Stimulated activated naive B cell treated with anti-CD40 and anti-IgM and Interleukin-4, amounts not matched to agents 10 μg/mL and 1 μg/mL and 100 μg/mL, for 72 hours (primary cell): Measurements from ENCODE around the gene NPIPA1.
"Not testable (repeated sequence)": the region's sequence is repeated elsewhere in the genome, so short reads cannot be mapped to it uniquely, and the experiment has no call there.

Experiments used
- ATAC-seq, 2 donors: fragments of 150-1000 bp; cut with Tn5 transposase; replicated peaks; 2 replicates each; pipeline ENCODE4 v1.10.0; 2021; ENCODE audit warnings: moderate library complexity in 1 of 2
- DNase-seq: peaks from one replicate; pipeline ENCODE4 v3.0.0; 2021
- H3K27ac Mint-ChIP-seq: one replicate; pipeline ENCODE4 v1.8.0; 2022; ENCODE audit warnings: mild to moderate bottlenecking, mixed read lengths
- H3K27me3 Mint-ChIP-seq, 2 donors: one replicate each; pipeline ENCODE4 v1.8.0; 2022; ENCODE audit warnings: mixed read lengths in 2 of 2
- H3K36me3 Mint-ChIP-seq, 2 donors: one replicate each; pipeline ENCODE4 v1.8.0; 2022; ENCODE audit warnings: mixed read lengths in 2 of 2, mild to moderate bottlenecking in 1 of 2
- H3K4me1 Mint-ChIP-seq, 2 donors: one replicate each; pipeline ENCODE4 v1.8.0; 2022; ENCODE audit warnings: mixed read lengths in 2 of 2, mild to moderate bottlenecking in 1 of 2
- H3K4me3 Mint-ChIP-seq, 2 donors: one replicate each; pipeline ENCODE4 v1.8.0; 2022; ENCODE audit warnings: mild to moderate bottlenecking in 2 of 2, mixed read lengths in 2 of 2, moderate library complexity in 1 of 2
- H3K9me3 Mint-ChIP-seq, 2 donors: one replicate each; pipeline ENCODE4 v1.8.0; 2022; ENCODE audit warnings: mixed read lengths in 2 of 2, mild to moderate bottlenecking in 1 of 2

The NPIPA1 gene

GRCh38 chr16:14978908-14979307 is 41.7 kb downstream of the NPIPA1 start:
- not testable (repeated sequence) for H3K27me3 Mint-ChIP-seq, H3K27ac Mint-ChIP-seq, H3K36me3 Mint-ChIP-seq, H3K9me3 Mint-ChIP-seq, ATAC-seq, DNase-seq, H3K4me3 Mint-ChIP-seq
- H3K4me1 Mint-ChIP-seq, result peaks cover 21 to 41% of the 10 kb centered on the region in 2 donors

GRCh38 chr16:14981234-14981633 is 44.0 kb downstream of the NPIPA1 start:
- not testable (repeated sequence) for H3K27ac Mint-ChIP-seq, H3K9me3 Mint-ChIP-seq, ATAC-seq, H3K27me3 Mint-ChIP-seq, DNase-seq, H3K4me3 Mint-ChIP-seq
- Mint-ChIP-seq H3K4me1 (peaks cover 20 to 35% of the 10 kb centered on the region in 2 donors), H3K36me3 (peaks cover 9 to 25% of the 10 kb centered on the region in 2 donors)

- not testable (repeated sequence) for H3K27ac Mint-ChIP-seq, DNase-seq, H3K9me3 Mint-ChIP-seq, H3K27me3 Mint-ChIP-seq, H3K4me3 Mint-ChIP-seq, ATAC-seq
- peaks cover 16 to 23% of the 10 kb centered on the region in 2 donors for H3K4me1 Mint-ChIP-seq
- peaks cover 11 to 33% of the 10 kb centered on the region in 2 donors for H3K36me3 Mint-ChIP-seq
Measured at GRCh38 chr16:14982521-14982920, 45.3 kb downstream of the NPIPA1 start.

GRCh38 chr16:14988092-14988491 is 50.8 kb downstream of the NPIPA1 start:
- ATAC-seq, DNase-seq, H3K27me3 Mint-ChIP-seq: not testable (repeated sequence)

GRCh38 chr16:14988661-14989191 is 51.5 kb downstream of the NPIPA1 start:
- peaks cover 24 to 28% of the 10 kb centered on the region in 2 donors for H3K4me1 Mint-ChIP-seq
- DNase-seq, H3K27me3 Mint-ChIP-seq, H3K9me3 Mint-ChIP-seq: not testable (repeated sequence)
- peak overlapping the region; percentile 44 to 60 for H3K4me3 Mint-ChIP-seq
- peak; percentile 72 to 73 for ATAC-seq
- peak overlapping the region; percentile 70 for H3K27ac Mint-ChIP-seq
- H3K36me3 Mint-ChIP-seq, result peaks cover 37 to 68% of the 10 kb centered on the region in 2 donors

More at GRCh38 chr16:14988092-14988491, 50.8 kb downstream of the NPIPA1 start:
- peak overlapping the region; percentile 53 for H3K27ac Mint-ChIP-seq
- H3K4me3 Mint-ChIP-seq, H3K9me3 Mint-ChIP-seq: not testable (repeated sequence)
- peaks cover 22 to 28% of the 10 kb centered on the region in 2 donors for H3K4me1 Mint-ChIP-seq
- H3K36me3 Mint-ChIP-seq, result peaks cover 34 to 65% of the 10 kb centered on the region in 2 donors

- DNase-seq, H3K27ac Mint-ChIP-seq, H3K9me3 Mint-ChIP-seq, H3K27me3 Mint-ChIP-seq: not testable (repeated sequence)
- H3K36me3 Mint-ChIP-seq, result peaks cover 45 to 70% of the 10 kb centered on the region in 2 donors
- peak; percentile 90 to 91 for ATAC-seq
- peaks cover 25 to 32% of the 10 kb centered on the region in 2 donors for H3K4me1 Mint-ChIP-seq
- H3K4me3 Mint-ChIP-seq, result peak overlapping the region; percentile 63 to 78
Measured at GRCh38 chr16:14989291-14990281, 52.3 kb downstream of the NPIPA1 start.

GRCh38 chr16:14993277-14994151 is 56.3 kb downstream of the NPIPA1 start:
- DNase-seq, ATAC-seq, H3K9me3 Mint-ChIP-seq, H3K4me3 Mint-ChIP-seq, H3K27ac Mint-ChIP-seq, H3K27me3 Mint-ChIP-seq: not testable (repeated sequence)
- peaks cover 26 to 35% of the 10 kb centered on the region in 2 donors for H3K4me1 Mint-ChIP-seq
- H3K36me3 Mint-ChIP-seq, result peaks cover 31 to 46% of the 10 kb centered on the region in 2 donors

- DNase-seq, H3K4me3 Mint-ChIP-seq, H3K27ac Mint-ChIP-seq, H3K27me3 Mint-ChIP-seq, ATAC-seq, H3K9me3 Mint-ChIP-seq: not testable (repeated sequence)
- H3K4me1 Mint-ChIP-seq, result peaks cover 18 to 19% of the 10 kb centered on the region in 2 donors
- peaks cover 23 to 44% of the 10 kb centered on the region in 2 donors for H3K36me3 Mint-ChIP-seq
Measured at GRCh38 chr16:14996702-14997101, 59.5 kb downstream of the NPIPA1 start.

- not testable (repeated sequence) for ATAC-seq, DNase-seq, H3K4me3 Mint-ChIP-seq, H3K27me3 Mint-ChIP-seq, H3K27ac Mint-ChIP-seq, H3K9me3 Mint-ChIP-seq
- Mint-ChIP-seq H3K4me1 (peaks cover 12 to 18% of the 10 kb centered on the region in 2 donors), H3K36me3 (peaks cover 14 to 32% of the 10 kb centered on the region in 2 donors)
Measured at GRCh38 chr16:14998300-14998699, 61.1 kb downstream of the NPIPA1 start.

GRCh38 chr16:14999845-15000244 is 62.6 kb downstream of the NPIPA1 start:
- H3K4me3 Mint-ChIP-seq, H3K27me3 Mint-ChIP-seq, H3K9me3 Mint-ChIP-seq, DNase-seq, ATAC-seq, H3K27ac Mint-ChIP-seq: not testable (repeated sequence)
- H3K36me3 Mint-ChIP-seq, result peaks cover 12 to 30% of the 10 kb centered on the region in 2 donors
- peaks cover 8 to 11% of the 10 kb centered on the region in 2 donors for H3K4me1 Mint-ChIP-seq
